ENCODE results near the gene NAAA. TPM values are rescaled to one million over a fixed set of nuclear protein-coding genes. Genes with fewer than 3 reads are reported as not detected.

Gene NAAA
- polyA plus RNA-seq, 2 of the 4 experiments (the other 2 are of a cell fraction): 23.7 to 31.8 TPM

- TF ChIP-seq SMC3 (IDR thresholded peaks at IDR 0.05) (no peak), USF2 (IDR thresholded peaks at IDR 0.05) (no peak)
Observed at GRCh38 chr4:75867130-75867529, 73.7 kb downstream of the NAAA start (continued).

Other genes with a start within 250 kb of the NAAA start
- 75.6 and 97.6 TPM in 2 replicates for gene USO1, start 216.4 kb downstream of the NAAA start, polyA plus RNA-seq (2011; rRNA removed)
- 54.7 to 60.4 TPM (median 56.4 TPM) in 3 replicates for gene USO1, start 216.4 kb downstream of the NAAA start, polyA plus RNA-seq (2017; fragmentation: RNase III; extraction: RNeasy Plus Mini Kit Qiagen cat#74134 plus additional on column Dnase treatment)
- gene PPEF2, start 38.6 kb downstream of the NAAA start, polyA plus RNA-seq (2011; rRNA removed): not detected in 2 replicates
- gene PPEF2, start 38.6 kb downstream of the NAAA start, polyA plus RNA-seq (2017; fragmentation: RNase III; extraction: RNeasy Plus Mini Kit Qiagen cat#74134 plus additional on column Dnase treatment): 0.03 TPM in 1 of 3 replicates, not detected in the others
- 18.3 and 18.9 TPM in 2 replicates for gene SDAD1, start 49.9 kb upstream of the NAAA start, polyA plus RNA-seq (2011; rRNA removed)
- gene SDAD1, start 49.9 kb upstream of the NAAA start, polyA plus RNA-seq (2017; fragmentation: RNase III; extraction: RNeasy Plus Mini Kit Qiagen cat#74134 plus additional on column Dnase treatment): 12.0 to 12.6 TPM (median 12.3 TPM) in 3 replicates
- gene CXCL9, start 66.5 kb upstream of the NAAA start, polyA plus RNA-seq (2011; rRNA removed): not detected in 2 replicates
- gene CXCL9, start 66.5 kb upstream of the NAAA start, polyA plus RNA-seq (2017; fragmentation: RNase III; extraction: RNeasy Plus Mini Kit Qiagen cat#74134 plus additional on column Dnase treatment): not detected in 3 replicates
- not detected in 2 replicates for gene CXCL10, start 82.5 kb upstream of the NAAA start, polyA plus RNA-seq (2011; rRNA removed)
- not detected in 3 replicates for gene CXCL10, start 82.5 kb upstream of the NAAA start, polyA plus RNA-seq (2017; fragmentation: RNase III; extraction: RNeasy Plus Mini Kit Qiagen cat#74134 plus additional on column Dnase treatment)
- gene CXCL11, start 95.1 kb upstream of the NAAA start, polyA plus RNA-seq (2011; rRNA removed): not detected in 2 replicates
- not detected in 3 replicates for gene CXCL11, start 95.1 kb upstream of the NAAA start, polyA plus RNA-seq (2017; fragmentation: RNase III; extraction: RNeasy Plus Mini Kit Qiagen cat#74134 plus additional on column Dnase treatment)
- not detected in 2 replicates for gene ART3, start 133.7 kb upstream of the NAAA start, polyA plus RNA-seq (2011; rRNA removed)
- not detected in 3 replicates for gene ART3, start 133.7 kb upstream of the NAAA start, polyA plus RNA-seq (2017; fragmentation: RNase III; extraction: RNeasy Plus Mini Kit Qiagen cat#74134 plus additional on column Dnase treatment)
- gene NUP54, start 207.4 kb upstream of the NAAA start, polyA plus RNA-seq (2011; rRNA removed): 34.0 and 43.2 TPM in 2 replicates
- gene NUP54, start 207.4 kb upstream of the NAAA start, polyA plus RNA-seq (2017; fragmentation: RNase III; extraction: RNeasy Plus Mini Kit Qiagen cat#74134 plus additional on column Dnase treatment): 32.1 to 38.3 TPM (median 35.6 TPM) in 3 replicates

All from A549 (cell line).